ENCODE data around the gene JCAD. TPM values are rescaled to one million over a fixed set of nuclear protein-coding genes. Genes with fewer than 3 reads are reported as not detected.

Gene JCAD
- total RNA-seq, 1 experiment from 2014 or later: 36.7 TPM

GRCh38 chr10:30019468-30019867 lies 39.9 kb downstream of the JCAD start:
- no TSS peak for BruUV-seq (replicated peaks)
- intact Hi-C loops (cut with micrococcal nuclease; ENCODE audit: unreplicated experiment): no loop called here
- H3K79me2 ChIP-seq (ENCODE audit: low read depth): no peaks in the 10 kb centered on the region
- POLR2A ChIA-PET (ENCODE audit: unreplicated experiment): no interaction called here
- no peak for DNase-seq
- H3K4me3 ChIP-seq: no peak overlapping the region
- H3K36me3 ChIP-seq (ENCODE audit: low read depth): no peaks in the 10 kb centered on the region
- no peaks in the 10 kb centered on the region for H4K20me1 ChIP-seq (ENCODE audit: insufficient read depth)
- H3K4me2 ChIP-seq: no peak overlapping the region
- H3F3A ChIP-seq (ENCODE audit: insufficient read depth, low read depth): no peaks in the 10 kb centered on the region
- H3K27ac ChIP-seq: no peak overlapping the region
- CTCF ChIA-PET: no interaction called here
- H3K4me1 ChIP-seq (replicated peaks; ENCODE audit: insufficient read depth): no peaks in the 10 kb centered on the region
- H2AFZ ChIP-seq: no peak overlapping the region
- no peaks in the 10 kb centered on the region for H3K27me3 ChIP-seq (ENCODE audit: insufficient read depth, low read depth)
- no peaks in the 10 kb centered on the region for H3K9me2 ChIP-seq (ENCODE audit: insufficient read depth)
- TF ChIP-seq CTCF (conservative IDR thresholded peaks at IDR 0.05): no peak
- no peak for TF ChIP-seq EZH2 (IDR thresholded peaks at IDR 0.05; ENCODE audit: low read depth)
- no peaks in the 10 kb centered on the region for H3K9me3 ChIP-seq (ENCODE audit: insufficient read depth, low read depth)

GRCh38 chr10:30018496-30018895 lies 40.9 kb downstream of the JCAD start:
- Histone ChIP-seq H3K27ac (no peak overlapping the region), H3K27me3 (ENCODE audit: insufficient read depth, low read depth) (no peaks in the 10 kb centered on the region), H3F3A (ENCODE audit: insufficient read depth, low read depth) (no peaks in the 10 kb centered on the region), H3K4me3 (no peak overlapping the region), H3K4me1 (replicated peaks; ENCODE audit: insufficient read depth) (no peaks in the 10 kb centered on the region), H3K36me3 (ENCODE audit: low read depth) (no peaks in the 10 kb centered on the region), H3K4me2 (no peak overlapping the region), H4K20me1 (ENCODE audit: insufficient read depth) (no peaks in the 10 kb centered on the region), H2AFZ (no peak overlapping the region), H3K9me3 (ENCODE audit: insufficient read depth, low read depth) (no peaks in the 10 kb centered on the region), H3K9me2 (ENCODE audit: insufficient read depth) (no peaks in the 10 kb centered on the region), H3K79me2 (ENCODE audit: low read depth) (no peaks in the 10 kb centered on the region)
- CTCF ChIA-PET: interaction anchor here (0.6 kb wide), 1 partner anchor 54 kb away, joined by 3 read pairs; no protein-coding TSS in a partner anchor
- no peak for TF ChIP-seq CTCF (conservative IDR thresholded peaks at IDR 0.05)
- no peak for TF ChIP-seq EZH2 (IDR thresholded peaks at IDR 0.05; ENCODE audit: low read depth)
- POLR2A ChIA-PET (ENCODE audit: unreplicated experiment): no interaction called here
- no TSS peak for BruUV-seq (replicated peaks)
- DNase-seq: no peak
- intact Hi-C loops (cut with micrococcal nuclease; ENCODE audit: unreplicated experiment): no loop called here

GRCh38 chr10:30017966-30018365 lies 41.4 kb downstream of the JCAD start:
- H3K9me3 ChIP-seq (ENCODE audit: insufficient read depth, low read depth): no peaks in the 10 kb centered on the region
- no peaks in the 10 kb centered on the region for H3K4me1 ChIP-seq (replicated peaks; ENCODE audit: insufficient read depth)
- TF ChIP-seq EZH2 (IDR thresholded peaks at IDR 0.05; ENCODE audit: low read depth) (no peak), CTCF (conservative IDR thresholded peaks at IDR 0.05) (no peak)
- CTCF ChIA-PET: interaction anchor here (0.6 kb wide), 1 partner anchor 53 kb away, joined by 3 read pairs; no protein-coding TSS in a partner anchor
- H3K4me2 ChIP-seq: no peak overlapping the region
- no peaks in the 10 kb centered on the region for H3K79me2 ChIP-seq (ENCODE audit: low read depth)
- H3K27me3 ChIP-seq (ENCODE audit: insufficient read depth, low read depth): no peaks in the 10 kb centered on the region
- no peak for DNase-seq
- no peak overlapping the region for H3K27ac ChIP-seq
- H3K4me3 ChIP-seq: no peak overlapping the region
- H2AFZ ChIP-seq: no peak overlapping the region
- H3K9me2 ChIP-seq (ENCODE audit: insufficient read depth): no peaks in the 10 kb centered on the region
- BruUV-seq (replicated peaks): no TSS peak
- no peaks in the 10 kb centered on the region for H3F3A ChIP-seq (ENCODE audit: insufficient read depth, low read depth)
- no peaks in the 10 kb centered on the region for H4K20me1 ChIP-seq (ENCODE audit: insufficient read depth)
- POLR2A ChIA-PET (ENCODE audit: unreplicated experiment): no interaction called here
- intact Hi-C loops (cut with micrococcal nuclease; ENCODE audit: unreplicated experiment): no loop called here
- no peaks in the 10 kb centered on the region for H3K36me3 ChIP-seq (ENCODE audit: low read depth)

Data from PC-9 (cell line).